HG03280 (cell line): ENCODE results near the gene C17orf50.

Source experiments
- ATAC-seq: cut with Tn5 transposase; IDR thresholded peaks from one replicate; pipeline ENCODE4 v1.9.1; 2021; ENCODE audit warnings: mild to moderate bottlenecking, moderate library complexity; ENCODE audit not compliant: unreplicated experiment

C17orf50 gene

GRCh38 chr17:35809855-35810461 lies 49.3 kb downstream of the C17orf50 start:
- peak; percentile 1 for ATAC-seq

GRCh38 chr17:35811759-35812158 lies 51.1 kb downstream of the C17orf50 start:
- ATAC-seq: no peak

- ATAC-seq: no peak
These were observed 51.8 kb downstream of the C17orf50 start for GRCh38 chr17:35812456-35812855.
